Fibroblast of villous mesenchyme (primary cell): Measurements from ENCODE around the gene MUC5AC. TPM values are rescaled to one million over a fixed set of nuclear protein-coding genes. Genes with fewer than 3 reads are reported as not detected.

Experiments
- DNase-seq: peaks from one replicate; pipeline ENCODE4 v3.0.0-alpha.2; 2010; ENCODE audit warnings: low read depth
- H3K4me3 ChIP-seq: 2 replicates; pipeline ENCODE4 v1.5.1; 2011; ENCODE audit warnings: low read depth, mild to moderate bottlenecking, low read length
- total RNA-seq: library from RNA; depleted of rRNA; stranded (reverse); fragments of >200 nt; gene quantifications from 2 replicates; pipeline ENCODE4 v1.2.3, GENCODE V29; 2012
- TF ChIP-seq, protein P1 (sequence below): IDR thresholded peaks from 2 replicates; pipeline ENCODE4 v1.5.1; 2012; ENCODE audit warnings: low read depth, mild to moderate bottlenecking, low read length; ENCODE audit not compliant: insufficient read depth

Gene MUC5AC
- total RNA-seq, 1 donor, result not detected

DNA sequence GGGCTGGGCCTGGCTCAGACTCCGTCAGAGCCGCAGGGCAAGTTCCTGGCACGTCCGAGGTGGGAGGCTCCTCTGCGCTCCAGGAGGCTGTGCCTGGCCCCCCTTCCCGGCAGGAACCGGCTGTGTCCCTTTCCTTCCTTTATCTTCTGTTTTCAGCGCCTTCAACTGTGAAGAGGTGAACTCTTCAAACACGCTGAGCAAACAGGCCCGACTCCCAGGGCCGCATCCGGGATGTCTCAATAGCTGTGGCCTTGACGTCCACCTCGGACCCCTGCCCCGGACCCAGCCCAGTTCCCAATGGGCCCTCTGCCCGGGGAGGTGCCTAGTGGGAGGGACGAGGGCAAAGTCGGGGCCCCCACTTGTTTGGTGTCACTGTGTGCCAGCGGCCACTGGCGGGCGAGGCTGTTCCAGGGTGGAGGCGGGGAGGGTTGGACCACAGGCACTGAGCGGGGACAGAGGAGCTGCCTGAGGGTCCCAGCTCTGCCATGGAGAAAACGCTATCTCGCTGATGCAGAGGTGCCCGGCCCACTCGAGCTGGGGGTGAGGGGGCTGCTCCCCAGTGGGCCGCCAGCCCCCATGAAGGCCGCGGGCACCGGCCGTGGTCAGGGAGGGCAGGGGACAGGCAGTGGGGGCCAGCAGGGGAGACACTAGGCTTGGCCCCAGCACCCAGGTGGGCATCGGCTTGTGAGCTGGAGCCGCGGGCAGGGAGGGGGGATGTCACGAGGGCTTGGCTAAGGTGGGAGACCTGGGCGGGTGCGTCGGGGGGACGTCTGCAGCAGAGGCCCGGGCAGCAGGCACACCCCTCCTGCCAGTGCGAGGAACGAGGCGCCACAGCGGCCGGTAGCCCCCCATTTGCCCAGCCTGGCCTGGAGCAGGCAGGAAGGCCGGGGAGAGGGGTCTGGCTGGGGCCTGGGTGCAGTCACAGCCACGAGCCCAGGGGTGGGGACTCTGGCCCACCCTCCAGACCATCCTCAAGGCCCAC, 62.4 kb downstream of the MUC5AC start:
- DNase-seq, result no peak
- no peak overlapping the region for H3K4me3 ChIP-seq
- TF ChIP-seq, protein P1, sequence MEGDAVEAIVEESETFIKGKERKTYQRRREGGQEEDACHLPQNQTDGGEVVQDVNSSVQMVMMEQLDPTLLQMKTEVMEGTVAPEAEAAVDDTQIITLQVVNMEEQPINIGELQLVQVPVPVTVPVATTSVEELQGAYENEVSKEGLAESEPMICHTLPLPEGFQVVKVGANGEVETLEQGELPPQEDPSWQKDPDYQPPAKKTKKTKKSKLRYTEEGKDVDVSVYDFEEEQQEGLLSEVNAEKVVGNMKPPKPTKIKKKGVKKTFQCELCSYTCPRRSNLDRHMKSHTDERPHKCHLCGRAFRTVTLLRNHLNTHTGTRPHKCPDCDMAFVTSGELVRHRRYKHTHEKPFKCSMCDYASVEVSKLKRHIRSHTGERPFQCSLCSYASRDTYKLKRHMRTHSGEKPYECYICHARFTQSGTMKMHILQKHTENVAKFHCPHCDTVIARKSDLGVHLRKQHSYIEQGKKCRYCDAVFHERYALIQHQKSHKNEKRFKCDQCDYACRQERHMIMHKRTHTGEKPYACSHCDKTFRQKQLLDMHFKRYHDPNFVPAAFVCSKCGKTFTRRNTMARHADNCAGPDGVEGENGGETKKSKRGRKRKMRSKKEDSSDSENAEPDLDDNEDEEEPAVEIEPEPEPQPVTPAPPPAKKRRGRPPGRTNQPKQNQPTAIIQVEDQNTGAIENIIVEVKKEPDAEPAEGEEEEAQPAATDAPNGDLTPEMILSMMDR, result no peak

- H3K4me3 ChIP-seq, result no peak overlapping the region
- no peak for DNase-seq
- TF ChIP-seq, protein P1, result no peak
Observed at GRCh38 chr11:1220941-1221721, 63.4 kb downstream of the MUC5AC start.

DNA sequence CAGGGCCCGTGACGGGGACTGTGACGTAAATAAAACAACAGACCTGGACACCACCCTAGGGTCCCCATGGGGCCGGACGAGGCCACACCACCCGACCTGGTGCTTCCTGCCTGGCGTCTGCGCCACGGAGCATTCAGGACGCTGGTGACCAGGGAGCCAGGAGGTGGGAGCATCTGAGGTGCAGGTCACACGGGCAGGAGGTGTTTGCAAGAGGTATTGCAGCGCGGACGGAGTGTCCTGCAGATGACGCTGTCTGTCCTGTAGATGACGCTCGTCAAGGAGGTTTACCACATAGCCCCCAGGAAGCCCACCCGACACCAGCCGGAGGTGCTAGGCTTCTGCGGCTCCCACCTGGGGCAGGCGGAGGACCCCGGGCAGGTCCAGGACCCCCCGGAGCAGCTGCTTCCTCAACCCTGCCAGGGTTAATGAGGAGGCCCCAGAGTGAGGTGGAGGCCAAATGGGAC, 64.1 kb downstream of the MUC5AC start:
- no peak for DNase-seq
- TF ChIP-seq, protein P1, result no peak

GRCh38 chr11:1222491-1223345, 65.0 kb downstream of the MUC5AC start, which contains the start of gene MUC5B:
MUC5B (plus strand) TSS chr11:1223066; CDS start chr11:1223124, 58 bp downstream.
- no peak within 1 kb of the TSS for H3K4me3 ChIP-seq
- TF ChIP-seq, protein P1, result no peak
- no peak for DNase-seq

More for the DNA sequence above, 64.1 kb downstream of the MUC5AC start:
- no peak overlapping the region for H3K4me3 ChIP-seq

- TF ChIP-seq, protein P1, result no peak
- no peak for DNase-seq
- H3K4me3 ChIP-seq, result no peak overlapping the region
Observed at GRCh38 chr11:1223346-1224110, 65.8 kb downstream of the MUC5AC start.
